ENCODE data around the gene RAD51D.
"Not testable (repeated sequence)": the region's sequence is repeated elsewhere in the genome, so short reads cannot be mapped to it uniquely, and the experiment has no call there.

RAD51D gene

GRCh38 chr17:35065880-35066279 is 53.8 kb downstream of the RAD51D start:
- no peak for DNase-seq (ENCODE audit: low read depth)

DNA sequence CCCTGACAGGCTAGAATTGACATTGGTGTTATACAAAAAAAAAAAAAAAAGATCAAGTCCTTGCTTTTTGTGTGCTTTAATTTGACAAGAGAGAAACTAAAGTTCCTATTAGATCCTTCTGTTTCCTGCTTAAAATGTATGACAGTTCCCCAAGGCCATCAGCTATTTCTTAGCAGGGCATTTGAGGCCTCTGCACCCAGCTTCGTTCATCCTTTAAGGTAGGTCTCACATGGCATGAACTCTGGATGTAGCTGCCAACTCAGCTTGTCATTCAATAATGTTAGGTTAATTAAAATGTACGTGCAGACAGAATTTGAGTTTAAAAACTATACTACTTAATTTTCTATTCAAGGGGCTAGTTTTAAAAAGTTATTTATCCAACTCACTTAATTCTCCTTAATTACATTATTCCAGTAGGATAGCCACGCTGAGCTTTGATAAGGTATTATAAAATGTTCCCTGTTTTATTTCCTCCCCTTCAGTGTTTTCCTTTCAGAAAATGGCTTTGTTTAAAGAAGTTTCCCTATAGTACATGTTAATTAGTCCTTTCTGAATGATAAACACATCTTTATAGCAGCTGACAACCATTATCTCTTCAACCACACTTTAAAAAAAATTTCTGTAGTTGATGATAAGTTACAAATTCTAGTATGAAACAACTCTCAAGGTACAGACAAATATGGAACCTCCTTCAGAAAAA is 55.0 kb downstream of the RAD51D start:
- no peak for DNase-seq (ENCODE audit: low read depth)

DNA sequence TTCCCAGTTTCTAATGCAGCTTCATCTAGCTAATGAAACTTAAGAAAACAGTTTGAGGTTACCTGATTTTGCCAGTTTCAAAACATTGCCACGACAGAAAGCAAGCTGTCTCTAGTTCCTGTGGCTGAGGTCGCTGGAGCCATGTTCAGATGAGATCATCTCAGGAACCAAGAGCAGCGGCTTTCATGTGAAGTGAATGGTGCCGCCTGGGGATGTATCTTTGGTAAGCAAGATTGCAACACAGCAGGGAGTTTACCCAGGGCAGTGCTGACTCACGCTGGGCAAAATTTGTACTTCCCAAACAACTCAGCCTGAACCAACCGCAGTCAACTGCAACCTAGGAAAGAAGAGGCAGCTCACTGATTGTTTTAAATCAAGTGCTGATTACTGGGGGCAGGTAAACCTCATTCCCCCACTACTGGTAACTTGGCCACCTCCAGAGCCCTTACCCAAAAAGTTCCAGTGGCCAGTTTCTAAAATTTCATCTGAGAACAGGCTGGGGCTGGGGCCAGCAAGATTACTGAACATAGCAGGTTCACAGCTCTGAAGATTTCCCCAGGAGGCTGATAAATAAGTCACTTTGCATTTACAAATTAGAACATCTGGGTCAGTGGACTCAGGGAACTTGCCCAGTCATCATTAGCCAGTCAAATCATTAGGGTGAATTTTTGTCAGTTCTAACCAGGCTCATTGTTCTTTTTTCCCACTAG is 56.0 kb downstream of the RAD51D start, which contains the start of gene RFFL:
TSS of gene RFFL (minus strand) at position 194 of the 710 bp plus-strand sequence. CDS start 37,154 bp downstream, outside the sequence.
- peak; percentile 54 for DNase-seq (ENCODE audit: low read depth)

GRCh38 chr17:35062308-35062707 is 57.4 kb downstream of the RAD51D start:
- DNase-seq (ENCODE audit: low read depth): no peak

GRCh38 chr17:35057332-35057915 is 62.2 kb downstream of the RAD51D start:
- DNase-seq (ENCODE audit: low read depth): no peak

- no peak for DNase-seq (ENCODE audit: low read depth)
Measured at GRCh38 chr17:35056013-35056412, 63.6 kb downstream of the RAD51D start.

DNA sequence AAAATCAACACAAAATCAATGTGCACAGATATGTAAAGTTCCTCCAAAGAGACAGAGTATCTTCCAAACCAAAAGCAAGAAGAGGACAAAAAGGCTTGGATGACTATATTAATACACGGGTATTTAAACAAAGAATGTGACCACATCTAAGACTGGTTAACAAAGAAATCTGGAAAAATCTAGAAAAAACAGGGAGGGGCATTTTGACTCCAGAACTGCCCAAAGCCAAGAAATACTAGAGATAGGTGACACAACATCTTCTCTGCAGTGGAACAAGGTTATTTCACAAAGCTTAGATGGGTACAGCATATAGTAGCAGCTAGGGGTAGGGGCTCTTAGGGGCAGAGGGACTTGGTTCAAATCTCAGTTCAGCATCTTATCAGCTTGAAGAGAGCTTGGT is 66.5 kb downstream of the RAD51D start:
- DNase-seq (ENCODE audit: low read depth): no peak

DNA sequence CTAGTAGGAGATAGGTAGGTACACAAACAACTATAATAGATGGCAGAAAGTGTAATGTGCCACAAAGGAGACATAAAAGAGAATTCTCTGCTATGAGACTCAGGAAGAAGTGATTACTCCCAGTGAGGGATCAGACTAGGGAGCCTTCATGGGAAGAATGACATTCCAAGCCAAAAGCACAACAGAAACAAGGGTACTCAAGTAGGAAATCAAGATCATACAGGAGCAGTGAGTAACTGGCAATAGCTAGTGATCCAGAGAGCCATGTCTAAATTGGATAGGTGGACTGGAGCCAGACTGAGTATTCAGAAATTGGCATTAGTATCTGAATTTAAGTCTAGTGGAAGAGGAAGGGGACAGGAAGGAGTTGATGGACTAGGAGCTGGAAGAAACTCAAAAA is 66.9 kb downstream of the RAD51D start:
- no peak for DNase-seq (ENCODE audit: low read depth)

DNA sequence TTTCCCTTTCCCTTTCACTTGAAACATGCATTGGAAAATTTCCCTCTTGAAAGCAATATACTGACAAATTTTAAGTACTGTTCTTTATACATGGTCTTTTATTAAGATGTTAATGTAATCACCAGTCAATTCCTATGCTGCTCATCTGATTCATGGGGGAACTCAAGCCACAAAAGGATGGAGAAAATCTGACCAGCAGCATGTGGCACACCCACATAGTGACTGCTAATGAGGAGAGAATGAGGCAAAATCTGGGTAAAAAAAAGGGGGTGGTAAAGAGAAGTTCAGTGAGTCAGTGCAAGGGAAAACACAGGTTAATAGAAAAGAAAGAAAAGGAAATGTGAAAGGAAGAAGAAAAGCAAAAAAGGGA is 67.4 kb downstream of the RAD51D start:
- DNase-seq (ENCODE audit: low read depth): no peak

DNA sequence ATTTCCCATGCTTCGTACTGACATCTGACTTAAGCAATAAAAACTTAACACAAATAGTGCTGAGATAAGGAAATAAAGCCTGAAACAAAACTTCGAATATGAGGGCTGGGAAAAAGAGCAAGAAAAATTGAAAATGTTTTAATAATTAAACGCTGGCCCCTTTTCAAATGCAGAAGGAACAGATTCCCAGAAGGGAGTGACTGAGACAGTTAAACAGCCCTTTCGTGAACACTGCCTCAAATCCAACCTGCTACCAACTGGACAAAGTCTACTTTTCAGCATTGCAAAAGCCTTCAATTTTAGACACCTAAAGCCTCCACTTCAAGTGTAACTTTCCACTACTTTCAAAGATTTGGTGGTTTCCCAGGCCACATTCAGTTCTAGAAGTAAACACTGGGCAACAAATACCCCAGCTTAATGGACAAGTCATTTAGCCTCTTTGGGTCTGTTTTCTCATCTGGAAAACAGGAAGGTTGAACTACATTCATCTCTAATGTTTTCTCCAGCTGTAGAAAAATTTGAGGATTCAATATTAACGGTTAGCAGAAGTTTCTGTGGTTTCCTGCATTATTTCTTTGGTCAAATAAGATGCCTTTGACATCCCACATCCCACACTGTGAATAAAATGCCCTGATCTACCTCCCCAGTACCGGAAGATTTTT is 68.0 kb downstream of the RAD51D start:
- no peak for DNase-seq (ENCODE audit: low read depth)

DNA sequence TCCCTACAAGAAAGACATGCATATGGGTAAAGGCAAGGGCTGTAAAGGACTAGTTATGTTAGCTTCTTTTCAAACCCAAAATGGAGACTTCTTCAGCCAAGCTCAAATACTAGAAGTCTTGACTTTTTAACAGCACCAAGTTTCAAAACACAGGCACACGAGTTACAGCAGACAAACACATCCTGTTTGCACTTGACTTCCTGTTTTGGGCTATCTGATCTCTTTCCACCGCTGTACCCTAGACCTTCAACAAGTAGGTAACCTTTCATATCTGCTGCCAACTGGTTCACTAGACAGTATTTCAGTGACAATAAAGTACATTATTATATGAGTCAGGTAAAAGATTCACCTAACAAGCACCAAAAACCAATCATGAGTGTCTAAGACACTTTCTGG is 68.5 kb downstream of the RAD51D start:
- no peak for DNase-seq (ENCODE audit: low read depth)

DNA sequence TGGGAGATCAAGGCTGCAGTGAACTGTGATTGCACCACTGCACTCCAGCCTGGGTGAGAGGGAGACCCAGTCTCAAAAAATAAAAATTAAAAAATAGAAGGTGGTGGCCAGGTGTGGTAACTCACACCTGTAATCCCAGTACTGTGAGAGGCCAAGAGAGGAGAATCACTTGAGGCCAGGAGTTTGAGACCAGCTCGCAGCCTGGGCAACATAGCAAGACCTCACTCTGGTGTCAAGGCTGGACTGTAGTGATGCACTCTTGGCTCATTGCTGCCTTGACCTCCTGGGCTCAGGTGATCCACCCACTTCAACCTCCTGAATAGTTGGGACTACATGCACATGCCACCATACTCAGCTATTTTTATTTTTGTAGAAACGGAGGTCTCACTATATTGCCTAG is 69.5 kb downstream of the RAD51D start:
- DNase-seq (ENCODE audit: low read depth): no peak

DNA sequence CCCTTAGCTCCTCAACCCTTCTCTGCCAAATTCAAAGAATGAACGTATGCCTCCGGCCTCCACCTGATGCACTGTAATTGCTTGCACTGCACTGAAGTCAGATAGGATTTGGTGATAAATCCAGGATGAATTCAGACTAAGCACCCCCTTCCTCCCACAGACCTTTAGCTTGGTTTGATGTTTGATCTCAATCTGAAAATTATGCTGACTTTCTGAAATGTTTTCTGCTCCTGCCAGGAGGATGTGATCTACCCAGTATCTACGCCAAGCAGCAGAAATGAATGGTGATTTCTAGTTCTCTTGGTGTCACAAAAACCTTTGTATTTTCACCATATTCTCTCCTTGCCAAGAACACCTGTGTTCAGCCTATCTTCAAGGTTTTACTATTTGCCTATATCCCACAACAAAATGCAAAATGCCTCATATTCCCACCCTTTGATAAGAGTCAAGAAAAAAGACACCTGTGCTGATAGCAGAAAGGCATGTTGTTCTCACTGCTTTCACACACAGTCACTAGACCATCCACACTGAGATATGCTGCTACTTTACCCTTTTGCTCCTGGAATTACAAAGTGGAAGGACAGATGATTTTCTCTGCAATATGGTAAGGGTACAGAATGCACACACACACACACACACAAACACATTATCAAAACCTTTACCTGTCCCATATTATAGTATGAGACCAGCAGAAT is 70.8 kb downstream of the RAD51D start:
- no peak for DNase-seq (ENCODE audit: low read depth)

DNA sequence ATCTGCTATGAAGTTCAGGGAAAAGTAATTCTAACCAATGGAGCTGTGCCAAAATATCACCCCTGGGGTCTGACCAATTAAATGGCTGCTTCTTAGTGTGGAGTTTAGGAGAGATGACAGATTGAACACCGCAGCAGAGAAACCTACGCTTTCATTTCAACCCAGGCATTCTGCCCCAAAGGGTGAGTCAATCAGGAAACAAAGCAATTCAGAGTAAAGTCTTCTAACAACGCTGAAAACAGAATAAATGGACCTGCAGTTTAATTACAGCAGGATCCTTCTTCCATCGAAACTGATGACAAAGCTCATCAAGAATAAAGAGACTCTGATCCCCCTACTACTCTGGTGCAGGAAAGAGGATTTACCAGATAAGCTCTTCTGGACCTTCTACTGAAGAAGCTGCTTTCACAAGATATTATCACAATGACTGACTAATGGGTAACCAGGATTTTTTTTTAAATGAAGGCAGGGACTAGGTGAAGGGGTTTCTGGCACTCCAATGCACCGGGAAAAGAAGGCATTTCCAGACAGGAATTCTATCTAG is 72.8 kb downstream of the RAD51D start:
- DNase-seq (ENCODE audit: low read depth): no peak

- DNase-seq (ENCODE audit: low read depth): no peak
Measured at GRCh38 chr17:35046245-35046644, 73.4 kb downstream of the RAD51D start.

- not testable (repeated sequence) for DNase-seq (ENCODE audit: low read depth)
Measured at GRCh38 chr17:35045458-35045979, 74.1 kb downstream of the RAD51D start.

GRCh38 chr17:35044181-35044580 is 75.5 kb downstream of the RAD51D start:
- DNase-seq (ENCODE audit: low read depth): no peak

Measured in HS-27A (cell line).